Thoracic aorta (tissue), 2 donors: ENCODE results near the gene KRT12. TPM values are rescaled to one million over a fixed set of nuclear protein-coding genes. Genes with fewer than 3 reads are reported as not detected.
A peak's percentile ranks its signal among the peaks of the same experiment; 100 is the strongest.

Experiments
- ATAC-seq: fragments of 150-250 bp; one replicate; pipeline ENCODE4 v1.8.0; 2017; ENCODE audit warnings: low read depth; ENCODE audit not compliant: insufficient number of reproducible peaks, low FRiP score
- DNase-seq: peaks from one replicate; pipeline ENCODE4 v3.0.0-alpha.2; 2020; ENCODE audit warnings: low spot score
- H3K27ac ChIP-seq, 2 donors: fragments of 200-600 bp; sonication (generic); 1 replicate in 1 of 2; 2 replicates in 1 of 2; pipeline ENCODE4 v1.5.1; 2016; ENCODE audit warnings: mild to moderate bottlenecking in 2 of 2, moderate library complexity in 2 of 2
- H3K27me3 ChIP-seq: fragments of 200-600 bp; sonication (generic); replicated peaks from 2 replicates; pipeline ENCODE4 v1.6.0; 2016; ENCODE audit warnings: mild to moderate bottlenecking; ENCODE audit not compliant: insufficient read depth
- H3K36me3 ChIP-seq: fragments of 200-600 bp; sonication (generic); one replicate; pipeline ENCODE4 v1.5.1; 2016
- H3K4me1 ChIP-seq, 2 donors: fragments of 200-600 bp; sonication (generic); 1 replicate in 1 of 2; 2 replicates in 1 of 2; pipeline versions ENCODE4 v1.5.1 to v1.6.0; 2016; ENCODE audit warnings: low read depth in 2 of 2, mild to moderate bottlenecking in 1 of 2; ENCODE audit not compliant: control insufficient read depth in 1 of 2
- H3K4me3 ChIP-seq: fragments of 200-600 bp; sonication (generic); 2 replicates; pipeline ENCODE4 v1.5.1; 2016; ENCODE audit warnings: mild to moderate bottlenecking
- H3K9me3 ChIP-seq: fragments of 200-600 bp; sonication (generic); 2 replicates; pipeline ENCODE4 v1.5.1; 2016
- CTCF ChIP-seq: fragments of 200-600 bp; sonication (generic); IDR thresholded peaks from one replicate; pipeline ENCODE4 v1.5.1; 2019; ENCODE audit warnings: antibody characterized with exemption
- total RNA-seq, 2 donors: library from RNA; depleted of rRNA; stranded (reverse); fragments of >200 nt; gene quantifications; one replicate each; pipeline versions ENCODE4 v1.1.0 to v1.2.3, GENCODE V29; 2016

KRT12 gene
- total RNA-seq, result not detected

- TF ChIP-seq CTCF, result no peak
- no peak within 1 kb of the TSS for H3K27ac ChIP-seq
- DNase-seq, result no peak
Observed at GRCh38 chr17:40866838-40867237, at the start of gene KRT12. KRT12 (minus strand) TSS chr17:40867223; CDS start chr17:40867186, 37 bp downstream.

DNA sequence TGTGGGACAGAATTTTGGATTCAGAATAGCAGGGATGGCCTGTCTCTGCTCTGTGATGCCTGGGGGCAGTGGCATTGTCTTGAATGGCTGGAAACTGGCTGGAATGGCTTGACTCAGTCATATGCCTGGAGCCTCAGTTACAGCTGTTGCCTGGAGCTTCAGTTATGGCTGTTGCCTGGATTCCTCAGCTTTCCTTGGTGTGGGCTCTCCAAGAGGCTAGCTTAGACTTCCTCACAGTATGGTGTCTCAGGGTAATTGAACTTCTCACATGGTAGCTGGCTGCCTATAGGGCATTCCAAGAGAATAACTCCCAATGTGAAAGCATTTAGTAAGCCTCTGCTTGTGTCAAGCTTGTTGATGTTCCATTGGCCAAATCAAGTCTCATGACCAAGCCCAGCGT, 49.3 kb upstream of the KRT12 start:
- TF ChIP-seq CTCF, result no peak
- Histone ChIP-seq H3K9me3 (no peaks in the 10 kb centered on the region), H3K27me3 (no peaks in the 10 kb centered on the region), H3K4me3 (no peak overlapping the region), H3K27ac (no peak overlapping the region), H3K36me3 (no peaks in the 10 kb centered on the region), H3K4me1 (peaks cover 0 to 6% of the 10 kb centered on the region in 2 donors)
- no peak for DNase-seq
- no peak for ATAC-seq

More at GRCh38 chr17:40866838-40867237, at the start of gene KRT12:
- Histone ChIP-seq H3K27me3 (no peaks in the 10 kb centered on the region), H3K4me3 (no peak within 1 kb of the TSS), H3K9me3 (no peaks in the 10 kb centered on the region), H3K36me3 (no peaks in the 10 kb centered on the region), H3K4me1 (no peaks in the 10 kb centered on the region)
- ATAC-seq, result no peak

DNA sequence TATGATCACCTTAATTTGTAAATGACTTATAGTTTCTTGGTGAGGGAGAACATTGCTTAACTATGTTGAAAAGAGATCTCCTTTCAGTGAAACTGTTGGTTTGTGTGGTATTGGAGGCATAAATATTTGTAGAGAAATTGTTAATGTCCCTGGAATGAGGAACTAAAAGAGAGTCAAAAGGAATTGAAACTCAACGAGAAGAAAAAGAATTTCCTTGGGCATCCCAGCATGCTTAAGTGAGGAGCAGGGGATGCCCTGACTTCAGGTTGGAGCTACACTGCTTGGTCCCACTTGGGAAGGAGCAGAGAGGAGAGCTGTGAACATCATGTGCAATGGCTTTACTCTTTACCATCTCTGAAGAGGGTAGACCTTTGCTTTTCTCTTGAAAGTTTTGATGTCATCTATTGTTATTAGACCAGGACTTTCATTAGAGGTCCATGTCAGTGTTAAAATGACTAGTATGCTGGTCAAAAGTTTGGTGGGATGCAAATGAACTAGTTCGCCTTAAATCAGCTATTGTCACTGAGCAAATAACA, 48.8 kb upstream of the KRT12 start:
- no peaks in the 10 kb centered on the region for H3K27me3 ChIP-seq
- ATAC-seq (peak; percentile 43), DNase-seq (no peak)
- TF ChIP-seq CTCF, result no peak
- no peak overlapping the region for H3K27ac ChIP-seq
- H3K4me3 ChIP-seq, result no peak overlapping the region
- no peaks in the 10 kb centered on the region for H3K9me3 ChIP-seq
- H3K4me1 ChIP-seq, result peaks cover under 1 to 9% of the 10 kb centered on the region in 2 donors
- H3K36me3 ChIP-seq, result no peaks in the 10 kb centered on the region

GRCh38 chr17:40915199-40915661, 48.2 kb upstream of the KRT12 start:
- Histone ChIP-seq H3K36me3 (no peaks in the 10 kb centered on the region), H3K4me3 (no peak overlapping the region), H3K27ac (no peak overlapping the region), H3K27me3 (no peaks in the 10 kb centered on the region), H3K9me3 (no peaks in the 10 kb centered on the region), H3K4me1 (peaks cover 6 to 15% of the 10 kb centered on the region in 2 donors)
- no peak for ATAC-seq
- no peak for TF ChIP-seq CTCF
- no peak for DNase-seq

GRCh38 chr17:40914075-40914855, 47.2 kb upstream of the KRT12 start:
- no peak overlapping the region for H3K27ac ChIP-seq
- no peak for ATAC-seq

More at GRCh38 chr17:40914075-40914855, 47.2 kb upstream of the KRT12 start:
- H3K27me3 ChIP-seq, result no peaks in the 10 kb centered on the region
- H3K4me1 ChIP-seq, result peaks cover 14 to 23% of the 10 kb centered on the region in 2 donors
- no peak overlapping the region for H3K4me3 ChIP-seq
- no peak for TF ChIP-seq CTCF
- H3K9me3 ChIP-seq, result no peaks in the 10 kb centered on the region
- no peaks in the 10 kb centered on the region for H3K36me3 ChIP-seq
- DNase-seq, result no peak
